Tibial nerve (tissue), 4 donors: ENCODE data around the gene ACOXL. TPM values are rescaled to one million over a fixed set of nuclear protein-coding genes. Genes with fewer than 3 reads are reported as not detected.
"Not testable (repeated sequence)": the region's sequence is repeated elsewhere in the genome, so short reads cannot be mapped to it uniquely, and the experiment has no call there.

ENCODE experiments used
- DNase-seq, 2 donors: peaks; one replicate each; pipeline ENCODE4 v3.0.0-alpha.2; 2019; ENCODE audit warnings: low spot score in 2 of 2
- H3K27ac ChIP-seq, 4 donors: fragments of 200-600 bp; sonication (generic) in 3 of 4; one replicate each; pipeline ENCODE4 v1.5.1; 2017 to 2019; ENCODE audit warnings: mild to moderate bottlenecking in 1 of 4
- H3K27me3 ChIP-seq, 2 donors: fragments of 200-600 bp; sonication (generic) in 1 of 2; one replicate each; pipeline versions ENCODE4 v1.5.1 to v1.6.0; 2017 to 2019
- H3K36me3 ChIP-seq, 3 donors: fragments of 200-600 bp; sonication (generic); one replicate each; pipeline ENCODE4 v1.5.1; 2018 to 2019
- H3K4me1 ChIP-seq, 4 donors: fragments of 200-600 bp; sonication (generic) in 3 of 4; one replicate each; pipeline ENCODE4 v1.5.1; 2017 to 2019
- H3K4me3 ChIP-seq, 4 donors: fragments of 200-600 bp; sonication (generic) in 3 of 4; one replicate each; pipeline ENCODE4 v1.5.1; 2017 to 2019; ENCODE audit warnings: mild to moderate bottlenecking in 1 of 4, moderate library complexity in 1 of 4
- H3K9me3 ChIP-seq, 4 donors: fragments of 200-600 bp; sonication (generic) in 3 of 4; one replicate each; pipeline ENCODE4 v1.5.1; 2017 to 2019
- EP300 ChIP-seq, 2 donors: sonication (generic); formaldehyde crosslinking; IDR thresholded peaks; one replicate each; pipeline ENCODE4 v1.6.1; 2017; ENCODE audit warnings: antibody characterized with exemption in 2 of 2, mild to moderate bottlenecking in 1 of 2
- POLR2A ChIP-seq, 2 donors: fragments of 450-650 bp; IDR thresholded peaks; one replicate each; pipeline ENCODE4 v1.6.1; 2017; ENCODE audit warnings: antibody characterized with exemption in 2 of 2, mild to moderate bottlenecking in 2 of 2, moderate library complexity in 2 of 2
- WGBS, 2 donors: methylation state at CpG; one replicate each; pipeline ENCODE4 v1.1.5; 2018; 5-methylcytosine and 5-hydroxymethylcytosine counted together
- total RNA-seq, 4 donors: library from RNA; depleted of rRNA; stranded (reverse); fragments of >200 nt; gene quantifications; one replicate each; pipeline ENCODE4 v1.1.0, GENCODE V29; 2016
- TF ChIP-seq, protein P1 (sequence below), 5 experiments: fragments of 200-600 bp in 3 of 5; fragments of 450-650 bp in 2 of 5; sonication (generic) in 3 of 5; IDR thresholded peaks; one replicate each; pipeline ENCODE4 v1.5.1; 2016 to 2019; ENCODE audit warnings: antibody characterized with exemption in 5 of 5, mild to moderate bottlenecking in 3 of 5, moderate library complexity in 2 of 5

Gene ACOXL
- total RNA-seq, 4 donors from 2014 or later: 0.30 TPM; not detected in 3

DNA sequence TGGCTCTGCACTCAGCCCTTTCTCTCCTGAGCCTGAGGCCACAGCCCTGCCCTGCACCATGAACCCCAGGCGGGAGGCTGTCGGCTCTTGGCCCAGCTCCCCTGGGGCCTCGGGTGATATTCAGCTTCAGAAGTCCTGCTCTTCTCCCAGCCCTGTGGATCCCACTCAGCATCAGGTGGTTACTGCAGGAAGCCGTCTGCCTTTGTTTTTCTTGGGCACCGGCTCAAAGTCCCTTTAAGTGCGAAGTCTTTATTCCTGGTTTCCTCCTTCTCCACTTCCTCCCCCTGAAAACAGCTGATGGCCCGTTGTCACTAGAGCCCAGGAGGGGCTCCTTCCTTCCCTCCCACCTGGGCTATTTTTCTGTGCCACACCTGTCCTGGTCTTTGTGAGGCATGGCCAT, 226.8 kb downstream of the ACOXL start:
- no peaks in the 10 kb centered on the region for H3K36me3 ChIP-seq
- no peak overlapping the region for H3K27ac ChIP-seq
- no peak for DNase-seq
- no peaks in the 10 kb centered on the region for H3K27me3 ChIP-seq
- 60 to 65% methylated on average over 7 of the region's 7 CpGs for WGBS, 2 donors
- H3K4me1 ChIP-seq: no peaks in the 10 kb centered on the region
- no peaks in the 10 kb centered on the region for H3K9me3 ChIP-seq
- no peak overlapping the region for H3K4me3 ChIP-seq
- TF ChIP-seq POLR2A (IDR thresholded peaks at IDR 0.05) (no peak), EP300 (IDR thresholded peaks at IDR 0.05) (no peak)
- TF ChIP-seq, protein P1, sequence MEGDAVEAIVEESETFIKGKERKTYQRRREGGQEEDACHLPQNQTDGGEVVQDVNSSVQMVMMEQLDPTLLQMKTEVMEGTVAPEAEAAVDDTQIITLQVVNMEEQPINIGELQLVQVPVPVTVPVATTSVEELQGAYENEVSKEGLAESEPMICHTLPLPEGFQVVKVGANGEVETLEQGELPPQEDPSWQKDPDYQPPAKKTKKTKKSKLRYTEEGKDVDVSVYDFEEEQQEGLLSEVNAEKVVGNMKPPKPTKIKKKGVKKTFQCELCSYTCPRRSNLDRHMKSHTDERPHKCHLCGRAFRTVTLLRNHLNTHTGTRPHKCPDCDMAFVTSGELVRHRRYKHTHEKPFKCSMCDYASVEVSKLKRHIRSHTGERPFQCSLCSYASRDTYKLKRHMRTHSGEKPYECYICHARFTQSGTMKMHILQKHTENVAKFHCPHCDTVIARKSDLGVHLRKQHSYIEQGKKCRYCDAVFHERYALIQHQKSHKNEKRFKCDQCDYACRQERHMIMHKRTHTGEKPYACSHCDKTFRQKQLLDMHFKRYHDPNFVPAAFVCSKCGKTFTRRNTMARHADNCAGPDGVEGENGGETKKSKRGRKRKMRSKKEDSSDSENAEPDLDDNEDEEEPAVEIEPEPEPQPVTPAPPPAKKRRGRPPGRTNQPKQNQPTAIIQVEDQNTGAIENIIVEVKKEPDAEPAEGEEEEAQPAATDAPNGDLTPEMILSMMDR (IDR thresholded peaks at IDR 0.05): no peak

GRCh38 chr2:110960281-110960680, 227.9 kb downstream of the ACOXL start:
- Histone ChIP-seq H3K27ac (no peak overlapping the region), H3K36me3 (no peaks in the 10 kb centered on the region)

DNA sequence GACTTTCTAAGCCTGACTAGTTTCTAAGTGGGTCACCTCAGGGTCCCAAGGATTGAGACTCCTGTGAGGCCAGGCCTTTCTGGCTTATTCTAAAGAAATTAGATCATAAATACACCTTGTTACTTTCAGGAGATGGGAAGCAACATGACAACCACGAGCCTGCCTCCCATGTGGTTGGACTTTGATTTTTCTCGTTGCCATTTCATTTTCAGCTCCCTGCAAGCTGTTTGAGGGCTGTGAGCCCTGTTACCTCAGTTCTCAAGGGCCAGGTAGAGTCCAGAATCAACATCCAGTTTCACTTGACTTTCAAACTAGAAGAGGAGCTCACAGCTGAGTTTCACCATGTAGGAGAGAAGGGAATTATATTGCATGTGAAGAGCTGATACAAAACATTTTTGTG, 228.6 kb downstream of the ACOXL start:
- Histone ChIP-seq H3K27me3 (no peaks in the 10 kb centered on the region), H3K36me3 (no peaks in the 10 kb centered on the region), H3K4me3 (no peak overlapping the region), H3K4me1 (no peaks in the 10 kb centered on the region), H3K9me3 (no peaks in the 10 kb centered on the region), H3K27ac (no peak overlapping the region)
- DNase-seq: no peak
- TF ChIP-seq POLR2A (IDR thresholded peaks at IDR 0.05) (no peak), EP300 (IDR thresholded peaks at IDR 0.05) (no peak)
- TF ChIP-seq, protein P1 (IDR thresholded peaks at IDR 0.05): no peak
- 70 to 76% methylated on average over 2 of the region's 2 CpGs for WGBS, 2 donors

More at GRCh38 chr2:110960281-110960680, 227.9 kb downstream of the ACOXL start:
- no peaks in the 10 kb centered on the region for H3K4me1 ChIP-seq
- H3K9me3 ChIP-seq: no peaks in the 10 kb centered on the region
- no peak overlapping the region for H3K4me3 ChIP-seq
- TF ChIP-seq POLR2A (IDR thresholded peaks at IDR 0.05) (no peak), EP300 (IDR thresholded peaks at IDR 0.05) (no peak)
- TF ChIP-seq, protein P1 (IDR thresholded peaks at IDR 0.05): no peak
- WGBS, 2 donors: 75 to 78% methylated on average over 10 of the region's 10 CpGs
- no peak for DNase-seq
- no peaks in the 10 kb centered on the region for H3K27me3 ChIP-seq

GRCh38 chr2:110961643-110962042, 229.3 kb downstream of the ACOXL start:
- H3K4me1 ChIP-seq, H3K4me3 ChIP-seq, DNase-seq, H3K27ac ChIP-seq, H3K36me3 ChIP-seq, H3K27me3 ChIP-seq, H3K9me3 ChIP-seq: not testable (repeated sequence)
- 85 to 92% methylated on average over 3 of the region's 3 CpGs for WGBS, 2 donors

DNA sequence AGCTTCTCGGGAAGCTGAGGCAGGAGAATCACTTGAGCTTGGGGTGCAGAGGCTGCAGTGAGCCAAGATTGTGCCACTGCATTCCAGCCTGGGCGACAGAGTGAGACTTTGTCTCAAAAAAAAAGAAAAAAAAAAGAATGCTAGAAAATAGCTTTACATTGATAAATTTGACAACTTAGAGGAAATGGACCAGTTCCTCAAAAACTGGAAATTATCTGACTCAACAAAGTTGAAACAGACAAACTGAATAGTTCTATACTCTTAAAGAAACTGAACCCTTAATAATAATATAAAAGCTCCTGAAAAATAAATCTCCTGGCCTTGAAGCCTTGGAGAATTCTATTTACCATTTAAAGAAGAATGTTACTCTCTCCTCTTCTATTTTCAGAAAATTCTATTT, 237.3 kb downstream of the ACOXL start:
- Histone ChIP-seq H3K4me1 (no peaks in the 10 kb centered on the region), H3K36me3 (no peaks in the 10 kb centered on the region), H3K9me3 (peaks cover 0 to 3% (median 0%) of the 10 kb centered on the region in 4 donors), H3K27me3 (no peaks in the 10 kb centered on the region), H3K4me3 (no peak overlapping the region), H3K27ac (no peak overlapping the region)
- TF ChIP-seq, protein P1 (IDR thresholded peaks at IDR 0.05): no peak
- TF ChIP-seq EP300 (IDR thresholded peaks at IDR 0.05) (no peak), POLR2A (IDR thresholded peaks at IDR 0.05) (no peak)
- WGBS, 2 donors: 75 to 83% methylated on average over 2 of the region's 2 CpGs
- DNase-seq: no peak

DNA sequence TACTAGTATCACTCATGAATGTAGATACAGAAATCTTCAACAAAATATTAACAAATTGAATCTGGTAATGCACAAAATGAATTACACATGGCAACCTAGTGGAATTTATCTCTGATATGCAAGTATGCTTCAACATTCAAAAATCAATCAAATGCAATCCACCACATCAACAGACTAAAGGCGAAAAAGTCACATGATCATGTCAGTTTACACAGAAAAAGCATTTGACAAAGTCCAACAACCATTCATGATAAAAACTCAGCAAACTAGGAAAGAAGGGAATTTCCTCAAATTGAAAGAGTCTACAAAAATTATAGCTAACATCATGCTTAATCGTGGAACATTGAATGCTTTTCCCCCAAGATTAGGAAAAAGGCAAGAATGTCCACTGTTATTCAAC, 237.8 kb downstream of the ACOXL start:
- TF ChIP-seq EP300 (IDR thresholded peaks at IDR 0.05): no peak
- TF ChIP-seq POLR2A (IDR thresholded peaks at IDR 0.05): no peak
- TF ChIP-seq, protein P1 (IDR thresholded peaks at IDR 0.05): no peak
- no peaks in the 10 kb centered on the region for H3K27me3 ChIP-seq
- H3K4me3 ChIP-seq: no peak overlapping the region
- no peak overlapping the region for H3K27ac ChIP-seq
- WGBS, 2 donors: 71 to 87% methylated on average over 2 of the region's 2 CpGs
- peaks cover 0 to 3% (median 0%) of the 10 kb centered on the region in 4 donors for H3K9me3 ChIP-seq
- no peak for DNase-seq
- H3K36me3 ChIP-seq: no peaks in the 10 kb centered on the region
- no peaks in the 10 kb centered on the region for H3K4me1 ChIP-seq
